CD4-positive, alpha-beta T cell treated with Interleukin-17A for 1 hour (primary cell): ENCODE data around the gene NUDT12.

Experiments
- DNase-seq: peaks from one replicate; pipeline ENCODE4 v3.0.0-alpha.2; 2020

The NUDT12 gene

GRCh38 chr5:103562453-103563157 is at the start of gene NUDT12:
NUDT12 (minus strand) TSS chr5:103562789; CDS start chr5:103560248, 2,541 bp downstream.
- peak; percentile 18 for DNase-seq

GRCh38 chr5:103607346-103607745 is 44.8 kb upstream of the NUDT12 start:
- no peak for DNase-seq

- DNase-seq: no peak
Observed at GRCh38 chr5:103605277-103605676, 42.7 kb upstream of the NUDT12 start.

GRCh38 chr5:103602438-103602837 is 39.8 kb upstream of the NUDT12 start:
- DNase-seq: no peak

- no peak for DNase-seq
Observed at GRCh38 chr5:103601314-103601713, 38.7 kb upstream of the NUDT12 start.

- no peak for DNase-seq
Observed at GRCh38 chr5:103600086-103600485, 37.5 kb upstream of the NUDT12 start.

- DNase-seq: no peak
Observed at GRCh38 chr5:103598997-103599566, 36.5 kb upstream of the NUDT12 start.

- DNase-seq: no peak
Observed at GRCh38 chr5:103590221-103590620, 27.6 kb upstream of the NUDT12 start.

- no peak for DNase-seq
Observed at GRCh38 chr5:103589776-103590175, 27.2 kb upstream of the NUDT12 start.

- no peak for DNase-seq
Observed at GRCh38 chr5:103589357-103589756, 26.8 kb upstream of the NUDT12 start.

- DNase-seq: no peak
Observed at GRCh38 chr5:103587185-103587748, 24.7 kb upstream of the NUDT12 start.

GRCh38 chr5:103582364-103582763 is 19.8 kb upstream of the NUDT12 start:
- no peak for DNase-seq

GRCh38 chr5:103573411-103573810 is 10.8 kb upstream of the NUDT12 start:
- DNase-seq: no peak

- DNase-seq: no peak
Observed at GRCh38 chr5:103572454-103572853, 9.9 kb upstream of the NUDT12 start.

- DNase-seq: no peak
Observed at GRCh38 chr5:103571730-103572129, 9.1 kb upstream of the NUDT12 start.

GRCh38 chr5:103569313-103570060 is 6.9 kb upstream of the NUDT12 start:
- no peak for DNase-seq

- no peak for DNase-seq
Observed at GRCh38 chr5:103565719-103566118, 3.1 kb upstream of the NUDT12 start.

- no peak for DNase-seq
Observed at GRCh38 chr5:103561685-103562452, 720 bp downstream of the NUDT12 start.

GRCh38 chr5:103560826-103561225 is 1.8 kb downstream of the NUDT12 start:
- DNase-seq: no peak

- no peak for DNase-seq
Observed at GRCh38 chr5:103546858-103547257, 15.7 kb downstream of the NUDT12 start.

GRCh38 chr5:103542441-103542840 is 20.1 kb downstream of the NUDT12 start:
- DNase-seq: no peak

- no peak for DNase-seq
Observed at GRCh38 chr5:103541569-103541968, 21.0 kb downstream of the NUDT12 start.

- DNase-seq: no peak
Observed at GRCh38 chr5:103541114-103541513, 21.5 kb downstream of the NUDT12 start.
